IMR-90 (cell line): ENCODE measurements around the gene DISP2. TPM values are rescaled to one million over a fixed set of nuclear protein-coding genes. Genes with fewer than 3 reads are reported as not detected.
A peak's percentile ranks its signal among the peaks of the same experiment; 100 is the strongest.

Experiments used
- ATAC-seq: fragments of 200-7000 bp; cut with Tn5 transposase; 2 replicates; pipeline ENCODE4 v1.9.1; 2020; ENCODE audit warnings: low read depth, mild to moderate bottlenecking, moderate library complexity
- BruUV-seq: library from RNA; stranded (reverse); fragments of 400-500 nt; replicated peaks from 2 replicates; lab custom pipeline; 2021; lab: Mats Ljungman, UMichigan
- CTCF ChIA-PET: fragments of 300-600 bp; formaldehyde crosslinking; extraction: SDS; loops from one replicate; lab custom pipeline; 2021; ENCODE audit warnings: antibody characterized with exemption; lab: Yijun Ruan, JAX
- POLR2A ChIA-PET: fragments of 300-600 bp; sonication (Branson Sonifier 250); formaldehyde crosslinking; loops from one replicate; lab custom pipeline; 2022; ENCODE audit warnings: antibody characterized with exemption; ENCODE audit not compliant: unreplicated experiment; lab: Charles Lee
- DNase-seq: peaks from one replicate; pipeline ENCODE4 v3.0.0; 2013
- H2AFZ ChIP-seq: replicated peaks from 2 replicates; pipeline ENCODE3; 2013; ENCODE audit warnings: low read length, mild to moderate bottlenecking; ENCODE audit not compliant: poor library complexity
- H2AK5ac ChIP-seq: 2 replicates; pipeline ENCODE4 v1.6.1; 2013; ENCODE audit warnings: low read depth, low read length, inconsistent platforms
- H2AK9ac ChIP-seq: replicated peaks from 2 replicates; pipeline ENCODE3; 2013; ENCODE audit warnings: mild to moderate bottlenecking, low read depth, low read length, moderate library complexity; ENCODE audit not compliant: poor library complexity
- H2BK120ac ChIP-seq: 2 replicates; pipeline ENCODE4 v1.6.1; 2013; ENCODE audit warnings: low read depth, low read length, inconsistent platforms
- H2BK15ac ChIP-seq: 3 replicates; pipeline ENCODE4 v1.6.1; 2013; ENCODE audit warnings: low read depth, low read length, inconsistent platforms
- H2BK20ac ChIP-seq: 2 replicates; pipeline ENCODE4 v1.6.1; 2013; ENCODE audit warnings: low read depth, mild to moderate bottlenecking, inconsistent platforms, low read length, moderate library complexity
- H2BK5ac ChIP-seq: 2 replicates; pipeline ENCODE4 v1.6.1; 2013; ENCODE audit warnings: mild to moderate bottlenecking, low read depth, low read length, inconsistent platforms; ENCODE audit not compliant: poor library complexity, severe bottlenecking
- H3K14ac ChIP-seq: replicated peaks from 2 replicates; pipeline ENCODE4 v1.6.1; 2013; ENCODE audit warnings: low read depth, low read length, inconsistent platforms
- H3K18ac ChIP-seq: 2 replicates; pipeline ENCODE4 v1.6.1; 2013; ENCODE audit warnings: low read depth, low read length, control low read depth
- H3K23ac ChIP-seq: 2 replicates; pipeline ENCODE4 v1.6.1; 2013; ENCODE audit warnings: low read depth, low read length, inconsistent platforms
- H3K27ac ChIP-seq: 2 replicates; pipeline ENCODE4 v1.5.1; 2013; ENCODE audit warnings: mild to moderate bottlenecking, control low read depth, low read length; ENCODE audit not compliant: insufficient read depth
- H3K27me3 ChIP-seq: 2 replicates; pipeline ENCODE4 v1.6.1; 2013; ENCODE audit warnings: low read length; ENCODE audit not compliant: control insufficient read depth, insufficient read depth
- H3K36me3 ChIP-seq: 2 replicates; pipeline ENCODE4 v1.6.1; 2013; ENCODE audit warnings: low read length, mixed read lengths; ENCODE audit not compliant: control insufficient read depth, insufficient read depth
- H3K4ac ChIP-seq: 2 replicates; pipeline ENCODE4 v1.6.1; 2013; ENCODE audit warnings: low read depth, low read length, inconsistent platforms
- H3K4me1 ChIP-seq: 2 replicates; pipeline ENCODE4 v1.6.1; 2013; ENCODE audit warnings: low read length, mixed read lengths; ENCODE audit not compliant: control insufficient read depth, insufficient read depth
- H3K4me2 ChIP-seq: 2 replicates; pipeline ENCODE4 v1.6.1; 2013; ENCODE audit warnings: low read depth, mild to moderate bottlenecking, control low read depth, low read length, moderate library complexity
- H3K4me3 ChIP-seq: 2 replicates; pipeline ENCODE4 v1.5.1; 2013; ENCODE audit warnings: low read depth, mild to moderate bottlenecking, control low read depth, low read length, moderate library complexity; ENCODE audit not compliant: insufficient read depth
- H3K56ac ChIP-seq: 2 replicates; pipeline ENCODE4 v1.6.1; 2013; ENCODE audit warnings: low read length, inconsistent platforms; ENCODE audit not compliant: insufficient read depth; ENCODE audit errors: extremely low read depth
- H3K79me1 ChIP-seq, 2 experiments: 2 replicates each; pipeline ENCODE4 v1.6.1; 2013; ENCODE audit warnings: low read length in 2 of 2, inconsistent platforms in 1 of 2, low read depth in 1 of 2
- H3K9ac ChIP-seq: 2 replicates; pipeline ENCODE4 v1.6.1; 2013; ENCODE audit warnings: low read depth, low read length, control low read depth
- H3K9me1 ChIP-seq: 2 replicates; pipeline ENCODE4 v1.6.1; 2013; ENCODE audit warnings: low read length, inconsistent platforms; ENCODE audit not compliant: insufficient read depth
- H3K9me3 ChIP-seq: 2 replicates; pipeline ENCODE4 v1.6.1; 2013; ENCODE audit warnings: low read length; ENCODE audit not compliant: control insufficient read depth, insufficient read depth
- H4K20me1 ChIP-seq: 2 replicates; pipeline ENCODE4 v1.6.1; 2013; ENCODE audit warnings: low read length, inconsistent platforms; ENCODE audit not compliant: insufficient read depth
- H4K5ac ChIP-seq: 2 replicates; pipeline ENCODE4 v1.6.1; 2013; ENCODE audit warnings: mild to moderate bottlenecking, low read depth, low read length, control low read depth
- H4K8ac ChIP-seq, 2 experiments: 2 replicates each; pipeline ENCODE4 v1.6.1; 2013; ENCODE audit warnings: low read depth in 2 of 2, low read length in 2 of 2, control low read depth in 1 of 2, inconsistent platforms in 1 of 2
- H4K91ac ChIP-seq: 2 replicates; pipeline ENCODE4 v1.6.1; 2013; ENCODE audit warnings: low read depth, low read length, inconsistent platforms; ENCODE audit not compliant: insufficient read depth
- BHLHE40 ChIP-seq: fragments of 150-350 bp; IDR thresholded peaks from 2 replicates; pipeline ENCODE4 v1.6.1; 2016; ENCODE audit warnings: mild to moderate bottlenecking, low read depth, low read length
- CHD1 ChIP-seq: IDR thresholded peaks from 2 replicates; pipeline ENCODE4 v1.6.1; 2012; ENCODE audit warnings: low read depth, low read length, improper control_type of control experiment
- MAZ ChIP-seq: IDR thresholded peaks from 2 replicates; pipeline ENCODE4 v1.6.1; 2012; ENCODE audit warnings: low read depth, mild to moderate bottlenecking, low read length, improper control_type of control experiment, moderate library complexity, borderline replicate concordance
- RAD21 ChIP-seq: IDR thresholded peaks from 2 replicates; pipeline ENCODE4 v1.6.1; 2012; ENCODE audit warnings: low read length, improper control_type of control experiment
- RCOR1 ChIP-seq: IDR thresholded peaks from 2 replicates; pipeline ENCODE4 v1.6.1; 2012; ENCODE audit warnings: mild to moderate bottlenecking, low read length, improper control_type of control experiment; ENCODE audit not compliant: insufficient replicate concordance
- WGBS, 2 experiments: methylation state at CpG; one replicate each; pipeline versions ENCODE4 v1.1.5 to v1.1.7; 2013; ENCODE audit warnings: missing lambda C conversion rate in 2 of 2; ENCODE audit not compliant: insufficient read length in 1 of 2; ENCODE audit errors: extremely low coverage in 2 of 2; 5-methylcytosine and 5-hydroxymethylcytosine counted together
- dilution Hi-C: fragments of 300-500 bp; cut with HindIII; formaldehyde crosslinking; loops from one replicate; pipeline ENCODE4 v1.14.3; 2018; ENCODE audit warnings: low sequenced_read_pairs; ENCODE audit not compliant: unreplicated experiment
- in situ Hi-C: fragments of 300-500 bp; cut with MboI; formaldehyde crosslinking; loops from 3 replicates; pipeline ENCODE4 v1.14.3; 2019; ENCODE audit warnings: low sequenced_read_pairs, inconsistent platforms, mixed read lengths
- intact Hi-C: fragments of 100-400 bp; cut with micrococcal nuclease; formaldehyde crosslinking; loops from 2 replicates; pipeline ENCODE4 v1.10.0; 2022
- polyA plus RNA-seq, 3 experiments: library from polyadenylated mRNA; depleted of rRNA; stranded (reverse); fragments of >200 nt; gene quantifications; 2 replicates each; pipeline ENCODE4 v1.2.3, GENCODE V29; 2012; ENCODE audit warnings: low replicate concordance in 1 of 3
- total RNA-seq: library from RNA; depleted of rRNA; stranded (reverse); fragments of >200 nt; gene quantifications from 2 replicates; pipeline ENCODE4 v1.2.3, GENCODE V29; 2012

Gene DISP2
- total and polyA plus RNA-seq, 2 of the 4 experiments (the other 2 are of a cell fraction) = 0.34 to 0.36 TPM

DNA sequence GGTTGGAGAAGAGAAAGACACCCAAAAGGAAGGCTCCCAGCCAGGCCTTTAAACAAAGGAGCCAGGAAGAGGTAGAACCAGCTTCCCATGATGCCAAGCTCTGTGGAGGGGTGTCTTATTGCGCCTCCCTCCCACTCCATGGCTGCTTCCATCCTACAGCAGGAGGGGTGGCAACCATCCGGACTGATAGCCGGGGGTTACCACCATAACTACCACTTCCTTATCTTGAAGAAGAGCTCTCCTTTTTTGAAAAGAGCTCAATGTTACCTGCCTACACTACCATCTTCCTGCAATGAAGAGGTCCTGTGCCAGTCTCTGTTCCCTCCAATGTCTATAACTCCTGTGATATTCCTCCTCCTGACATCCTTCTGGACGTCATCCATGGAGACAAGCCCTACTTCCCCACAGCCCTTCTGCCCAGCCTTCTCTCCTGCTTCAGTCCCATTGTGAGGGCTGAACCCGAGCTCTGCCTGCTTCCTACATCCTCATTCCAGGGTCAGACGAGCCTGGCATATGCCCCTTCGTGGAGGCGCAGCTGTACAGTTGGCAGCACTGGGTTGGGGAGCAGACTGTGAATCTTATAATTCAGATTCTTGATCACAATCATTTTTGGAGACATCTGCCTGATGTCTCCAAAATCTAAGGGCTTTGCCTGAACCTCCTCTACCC, 25.8 kb upstream of the DISP2 start (continued):
- TF ChIP-seq CHD1 = no peak

DNA sequence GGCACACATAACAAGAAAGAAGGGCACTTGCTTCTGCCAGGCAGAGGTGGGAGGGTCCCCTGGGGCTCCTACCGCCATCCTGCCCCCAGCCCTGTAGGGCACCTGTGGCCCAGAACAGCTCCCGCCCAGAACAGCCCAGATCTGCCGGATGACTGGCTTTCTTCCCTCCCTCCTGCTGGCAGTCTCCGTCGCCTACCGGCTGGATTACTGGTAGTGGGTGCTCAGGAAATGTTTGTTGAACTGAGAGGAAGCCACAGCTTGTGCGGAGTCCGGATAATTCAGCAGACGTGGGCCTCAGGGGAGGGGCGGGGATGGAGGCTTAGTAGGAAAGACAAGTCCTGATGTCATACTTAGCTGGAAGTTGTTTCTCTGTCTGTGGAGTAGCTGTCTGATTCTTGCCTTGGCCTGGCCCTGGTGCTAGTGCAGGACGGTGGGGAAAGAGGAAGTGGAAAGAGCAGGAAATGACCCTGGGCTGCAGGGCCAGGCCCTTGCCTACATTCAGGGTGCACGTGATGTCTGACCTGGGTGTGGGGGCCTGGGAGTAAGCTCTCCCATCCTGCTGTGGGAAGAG, 24.0 kb upstream of the DISP2 start:
- H3K56ac ChIP-seq = no peak overlapping the region
- intact Hi-C loops (no loop called here), dilution Hi-C loops (no loop called here), in situ Hi-C loops (no loop called here)
- peaks cover 35% of the 10 kb centered on the region for H3K4me1 ChIP-seq
- peak overlapping the region; percentile 38 for H2AFZ ChIP-seq
- H2AK9ac ChIP-seq = peak overlapping the region; percentile 84
- peak overlapping the region; percentile 40; the same call in 1 of the 3 replicates for H2BK15ac ChIP-seq
- peaks cover 3% of the 10 kb centered on the region; the same call in 1 of the 2 replicates for H4K20me1 ChIP-seq
- H3K9me3 ChIP-seq = no peaks in the 10 kb centered on the region
- H3K23ac ChIP-seq = peak overlapping the region; percentile 77; the same call in 1 of the 2 replicates
- H3K27me3 ChIP-seq = no peaks in the 10 kb centered on the region
- H2AK5ac ChIP-seq = peak overlapping the region; percentile 82
- peaks cover 22 to 79% of the 10 kb centered on the region in 2 experiments; a peak in 3 of 4 replicates for H3K79me1 ChIP-seq
- no TSS peak for BruUV-seq
- peak overlapping the region; percentile 20; the same call in 1 of the 2 replicates for H3K9ac ChIP-seq
- H4K91ac ChIP-seq = peak overlapping the region; percentile 70
- no peak overlapping the region for H3K4me3 ChIP-seq
- H3K4ac ChIP-seq = peak overlapping the region; percentile 67
- peak overlapping the region; percentile 60 for H3K14ac ChIP-seq
- H2BK120ac ChIP-seq = peak overlapping the region; percentile 66; the same call in 1 of the 2 replicates
- 0 out of 2 replicates have a peak overlapping the region, but pooled peaks have one; percentile 11 for H2BK20ac ChIP-seq
- DNase-seq (peak; percentile 86), ATAC-seq (peak; percentile 33)
- peaks cover 37% of the 10 kb centered on the region for H3K9me1 ChIP-seq
- peaks cover 19% of the 10 kb centered on the region for H3K36me3 ChIP-seq
- peak overlapping the region; percentile 36 to 55; a peak in 3 of 4 replicates for H4K8ac ChIP-seq
- CTCF ChIA-PET = interaction anchor here (0.7 to 1.0 kb wide), 2 partner anchors 10 to 13 kb away, joined by 4 to 5 read pairs; no protein-coding TSS in a partner anchor
- H3K4me2 ChIP-seq = no peak overlapping the region
- TF ChIP-seq BHLHE40 = no peak
- peak; percentile 72; the same call in 1 of the 2 replicates for TF ChIP-seq MAZ
- TF ChIP-seq CHD1 = no peak
- TF ChIP-seq RCOR1 = no peak
- TF ChIP-seq RAD21 = no peak
- peak overlapping the region; percentile 87 for H2BK5ac ChIP-seq
- H3K18ac ChIP-seq = peak overlapping the region; percentile 26; the same call in 1 of the 2 replicates
- peak overlapping the region; percentile 27; the same call in 1 of the 2 replicates for H4K5ac ChIP-seq
- WGBS, 2 experiments = no CpG with 5 or more reads among the region's 12 CpGs
- H3K27ac ChIP-seq = peak overlapping the region; percentile 60
- POLR2A ChIA-PET = no interaction called here
